Keratinocyte (primary cell): ENCODE results near the gene MED29.

Experiments
- CTCF ChIP-seq, 3 experiments: IDR thresholded peaks in 1 of 3; conservative IDR thresholded peaks in 1 of 3; optimal IDR thresholded peaks in 1 of 3; 2 replicates in 2 of 3; 3 replicates in 1 of 3; pipeline versions ENCODE3 to v1.5.1; 2011; ENCODE audit warnings: low read length in 3 of 3, mild to moderate bottlenecking in 3 of 3, moderate library complexity in 2 of 3, control low read depth in 1 of 3, inconsistent platforms in 1 of 3; ENCODE audit not compliant: insufficient read depth in 2 of 3; ENCODE audit errors: extremely low read depth in 1 of 3
- EZH2 ChIP-seq: IDR thresholded peaks from one replicate; pipeline ENCODE4 v1.6.1; 2012; ENCODE audit warnings: inconsistent platforms, mild to moderate bottlenecking, low read length, moderate library complexity

DNA sequence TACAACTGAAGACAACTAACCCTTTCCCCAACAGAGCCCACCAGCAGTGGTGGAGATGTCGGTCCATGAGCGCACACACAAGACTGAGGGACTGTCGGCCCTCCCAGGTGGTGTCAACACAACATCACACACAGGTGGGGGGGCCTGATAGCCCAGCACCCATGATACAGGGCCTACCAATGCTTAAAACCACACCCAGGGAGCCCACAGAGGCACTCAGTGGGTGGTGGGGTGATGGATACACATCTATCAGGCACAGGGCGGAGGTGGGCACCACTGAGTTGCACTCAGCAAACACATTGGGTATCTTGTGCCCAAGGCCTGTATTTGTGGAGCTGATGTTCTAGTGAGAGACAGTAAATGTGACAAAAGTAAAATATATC lies 8.5 kb downstream of the MED29 start:
- TF ChIP-seq CTCF (optimal IDR thresholded peaks at IDR 0.05 in 1 of 3, IDR thresholded peaks at IDR 0.05 in 1 of 3, conservative IDR thresholded peaks at IDR 0.05 in 1 of 3; ENCODE audit: extremely low read depth in 1 of 3, insufficient read depth in 2 of 3, low read length in 3 of 3), result no peak
- TF ChIP-seq EZH2, result no peak
